ENCODE results near the gene GPR107.
A peak's percentile ranks its signal among the peaks of the same experiment; 100 is the strongest.

GPR107 gene

DNA sequence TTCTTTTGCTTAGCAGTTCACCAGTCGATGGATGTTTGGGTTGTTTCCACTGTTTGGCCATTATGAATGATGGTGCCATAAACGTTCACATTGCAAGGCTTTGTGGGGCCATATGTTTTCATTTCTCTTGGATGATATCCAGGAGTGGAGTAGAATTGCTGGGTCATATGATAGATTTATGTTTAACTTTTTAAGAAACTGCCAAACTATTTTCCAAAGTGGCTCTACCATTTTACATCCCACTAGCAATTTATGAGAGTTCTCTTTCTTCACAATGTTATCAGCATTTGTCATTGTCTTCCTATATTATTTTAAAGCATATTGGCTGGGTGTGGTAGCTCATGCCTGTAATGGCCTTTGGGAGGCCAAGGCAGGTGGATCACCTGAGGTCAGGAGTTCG, 5.2 kb downstream of the GPR107 start:
- no peak for DNase-seq

DNA sequence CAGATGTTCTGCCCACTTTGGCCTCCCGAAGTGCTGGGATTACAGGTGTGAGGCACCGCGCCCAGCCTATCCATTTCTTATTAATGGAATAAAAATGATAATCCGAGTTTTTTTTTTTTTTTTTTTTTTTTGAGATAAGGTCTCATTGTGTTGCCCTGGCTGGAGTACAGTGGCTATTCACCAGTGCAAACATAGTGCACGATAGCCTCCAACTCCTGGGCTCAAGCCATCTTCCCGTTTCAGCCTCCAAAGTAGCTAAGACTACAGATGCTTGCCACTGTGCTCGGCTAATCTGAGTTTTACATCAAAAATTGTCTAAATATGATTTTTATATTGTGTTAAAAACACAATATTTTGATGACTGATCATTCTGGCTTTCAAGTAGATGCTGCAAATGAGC, 6.6 kb downstream of the GPR107 start:
- DNase-seq: no peak

DNA sequence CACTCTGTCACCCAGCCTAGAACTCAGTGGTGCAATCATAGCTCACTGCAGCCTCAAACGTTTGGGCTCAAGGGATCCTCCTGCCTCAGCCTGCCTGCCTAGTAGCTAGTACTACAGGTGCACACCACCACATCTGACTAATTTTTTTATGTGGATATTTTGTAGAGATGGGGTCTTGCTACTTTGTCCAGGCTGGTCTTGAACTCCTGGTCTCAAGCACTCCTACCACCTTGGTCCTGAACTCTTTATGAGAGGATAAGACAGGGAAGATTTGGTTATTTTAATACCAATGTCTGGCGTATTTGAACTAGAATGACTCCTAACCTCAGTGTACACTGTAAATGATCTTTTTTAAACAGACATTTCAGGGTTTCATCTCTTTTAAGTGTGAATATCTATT, 9.0 kb downstream of the GPR107 start:
- no peak for DNase-seq

DNA sequence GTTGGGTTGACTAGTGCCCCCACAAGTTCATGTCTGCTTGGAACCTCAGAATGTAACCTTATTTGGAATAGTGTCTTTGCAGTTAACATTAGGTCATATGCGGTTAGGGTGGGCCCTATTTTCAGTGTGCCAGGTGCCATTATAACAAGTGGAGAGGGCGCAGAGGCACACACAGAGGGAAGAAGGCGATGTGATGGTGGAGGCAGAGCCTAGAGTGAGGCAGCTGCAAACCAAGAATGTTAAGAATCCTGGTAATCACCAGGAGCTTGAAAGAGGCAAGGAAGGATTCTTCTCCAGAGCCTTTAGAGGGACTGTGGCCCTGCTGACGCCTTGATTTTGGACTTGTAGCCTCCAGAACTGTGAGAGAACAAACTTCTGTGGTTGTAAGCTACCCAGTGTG, 10.9 kb downstream of the GPR107 start:
- DNase-seq: no peak

DNA sequence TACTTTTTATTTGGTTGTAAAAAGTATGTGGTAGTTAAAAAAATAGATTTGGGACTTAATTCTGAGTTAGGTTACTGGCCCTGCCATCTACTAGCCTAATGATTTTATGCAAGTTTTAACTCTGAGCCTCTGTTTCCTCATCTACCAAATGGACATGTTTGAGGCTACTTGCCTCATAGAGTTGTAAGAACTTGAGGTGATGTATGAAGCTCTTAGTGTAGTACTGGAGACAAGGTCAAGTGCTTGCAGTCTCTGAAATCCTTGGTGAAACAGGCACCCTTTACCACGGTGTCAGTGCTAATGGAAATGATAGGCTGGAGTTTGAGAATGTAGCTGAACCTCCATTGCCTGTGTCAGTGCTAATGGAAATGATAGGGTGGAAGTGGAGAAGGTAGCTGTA, 15.3 kb downstream of the GPR107 start:
- DNase-seq: no peak

DNA sequence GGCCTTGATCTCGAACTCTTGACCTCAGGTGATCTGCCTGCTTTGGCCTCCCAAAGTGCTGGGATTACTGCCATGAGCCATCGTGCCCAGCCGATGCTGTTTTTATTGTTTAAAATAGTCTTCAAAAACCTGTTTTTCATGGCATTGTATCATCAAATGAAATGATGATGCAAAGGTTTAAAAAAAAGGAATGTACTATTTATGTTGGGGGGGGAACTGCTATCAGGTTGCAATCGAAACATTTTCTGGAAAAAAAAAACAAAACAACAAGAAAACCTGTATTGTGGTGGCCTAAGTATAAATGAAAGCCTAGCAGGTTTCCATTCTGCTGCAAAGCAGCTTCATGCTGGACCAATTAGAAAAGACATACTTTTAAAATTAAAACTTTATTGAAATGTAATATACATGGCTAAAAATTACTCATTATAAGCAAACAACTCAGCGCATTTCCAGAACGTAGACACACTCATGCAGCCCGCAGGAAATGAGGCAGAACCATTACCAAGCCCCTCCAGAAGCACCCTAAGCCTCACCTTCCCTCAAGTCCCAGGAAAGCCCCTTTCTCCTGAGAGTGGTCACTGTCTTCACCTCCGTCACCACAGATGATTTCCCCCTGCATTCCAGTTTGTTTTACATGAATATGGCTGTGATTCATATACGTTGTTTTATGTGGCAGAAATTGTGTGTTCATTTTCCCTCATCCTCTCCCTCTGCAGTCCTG, 19.0 kb downstream of the GPR107 start:
- DNase-seq: no peak

DNA sequence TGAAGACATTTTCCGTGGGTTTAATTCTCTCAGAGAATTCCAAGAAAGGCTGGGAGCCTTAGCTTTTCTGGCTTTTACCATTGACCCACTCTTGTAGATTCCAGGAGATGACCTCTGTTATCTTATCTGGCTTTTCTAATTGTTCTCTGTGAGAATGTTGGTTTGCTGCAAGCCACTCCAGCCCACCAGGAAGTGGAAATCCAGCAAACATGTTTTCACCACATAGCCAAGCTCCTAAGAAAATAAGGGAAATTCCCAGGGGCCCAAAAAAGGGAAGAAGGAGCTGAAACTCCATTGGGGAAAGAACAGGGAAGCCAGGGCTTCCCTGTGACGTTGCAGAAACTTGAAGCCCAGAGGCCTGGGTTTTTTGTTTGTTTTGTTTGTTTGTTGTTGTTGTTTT, 19.7 kb downstream of the GPR107 start:
- no peak for DNase-seq

DNA sequence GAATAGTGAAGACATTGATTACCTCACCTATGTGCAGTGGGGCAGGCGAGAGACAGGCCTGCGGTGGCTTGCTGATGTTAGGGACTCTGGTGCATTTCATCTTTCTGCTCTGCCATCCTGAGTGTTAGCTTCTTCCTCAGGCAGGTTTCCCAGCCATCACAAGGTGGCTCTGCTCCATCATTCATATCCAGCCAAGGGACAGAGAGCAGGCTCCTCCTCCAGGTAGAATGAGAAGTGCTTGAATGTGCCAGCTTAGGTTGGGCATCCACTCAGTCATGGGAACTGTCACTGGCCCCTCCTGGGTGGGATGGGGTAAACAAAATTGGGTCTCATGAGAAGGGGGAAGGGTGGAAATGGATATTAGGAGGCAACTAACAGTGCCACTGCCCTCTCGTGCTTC, 24.8 kb downstream of the GPR107 start:
- DNase-seq: no peak

DNA sequence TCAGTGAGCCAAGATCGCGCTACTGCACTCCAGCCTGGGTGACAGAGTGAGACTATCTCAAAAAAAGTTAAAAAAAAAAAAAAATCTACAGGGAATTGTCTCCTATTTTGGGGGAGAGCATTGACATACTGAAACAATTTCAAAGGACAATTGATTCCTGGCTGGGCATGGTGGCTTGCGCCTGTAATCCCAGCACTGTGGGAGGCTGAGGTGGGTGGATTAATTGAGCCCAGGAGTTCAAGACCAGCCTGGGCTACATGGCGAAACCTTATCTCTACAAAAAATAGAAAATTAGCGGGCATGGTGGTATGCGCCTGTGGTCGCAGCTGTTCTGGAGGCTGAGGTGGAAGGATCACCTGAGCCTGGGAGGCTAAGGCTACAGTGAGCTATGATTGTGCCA, 30.6 kb downstream of the GPR107 start:
- no peak for DNase-seq

DNA sequence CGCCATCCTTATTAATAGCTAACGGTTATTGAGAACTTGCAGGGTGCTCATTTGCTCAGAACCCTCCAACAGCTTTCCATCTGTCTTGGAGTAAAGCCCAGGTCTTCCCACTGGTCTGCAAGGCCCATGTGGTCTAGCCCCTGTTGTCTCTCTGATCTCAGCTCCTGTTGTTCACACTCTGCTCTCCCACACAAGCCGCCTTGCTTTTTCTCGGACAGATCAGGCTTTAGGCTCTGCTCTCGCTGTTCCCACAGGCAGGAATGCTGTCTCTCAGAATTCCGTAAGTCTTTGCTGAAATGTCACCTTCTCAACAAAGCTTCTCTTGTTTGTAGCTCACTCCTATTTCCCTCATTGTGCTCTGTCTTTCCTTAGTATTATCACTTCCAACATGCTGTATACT, 34.3 kb downstream of the GPR107 start:
- no peak for DNase-seq

DNA sequence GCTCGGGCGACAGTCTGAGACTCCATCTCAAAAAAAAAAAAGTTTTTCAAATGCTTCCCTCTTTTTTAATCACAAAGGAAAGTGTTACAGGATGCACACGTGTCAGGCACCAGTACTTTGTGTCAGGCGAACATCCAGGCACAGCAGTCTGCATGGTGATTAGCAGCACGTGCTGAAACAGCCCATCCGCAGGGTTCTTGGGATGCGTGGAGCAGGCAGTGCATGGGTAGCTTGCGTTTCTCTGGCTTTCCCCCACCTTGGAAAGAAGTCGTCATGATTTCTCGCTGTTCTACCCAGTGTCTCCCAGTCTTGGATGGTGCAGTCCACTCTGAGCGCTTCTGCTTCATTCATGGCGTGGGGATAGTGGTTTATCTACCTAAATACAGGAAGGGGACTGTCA, 35.4 kb downstream of the GPR107 start:
- DNase-seq: no peak

DNA sequence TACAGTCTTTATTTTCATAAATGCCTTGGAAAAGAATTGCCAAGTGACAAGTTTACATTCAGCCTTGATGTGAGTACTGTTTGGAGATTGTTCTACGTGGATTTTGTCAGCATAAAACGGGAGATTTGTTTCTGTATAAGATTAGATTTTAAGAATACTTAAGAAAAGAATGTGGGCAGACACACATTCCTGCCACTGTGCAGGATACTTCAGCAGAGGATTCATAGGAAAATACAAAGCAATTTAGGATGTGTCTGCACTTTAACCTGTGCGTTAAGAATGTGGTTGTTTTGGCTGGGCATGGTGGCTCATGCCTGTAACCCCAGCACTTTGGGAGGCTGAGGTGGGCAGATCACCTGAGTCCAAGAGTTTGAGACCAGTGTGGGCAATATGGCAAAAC, 37.2 kb downstream of the GPR107 start:
- DNase-seq: no peak

DNA sequence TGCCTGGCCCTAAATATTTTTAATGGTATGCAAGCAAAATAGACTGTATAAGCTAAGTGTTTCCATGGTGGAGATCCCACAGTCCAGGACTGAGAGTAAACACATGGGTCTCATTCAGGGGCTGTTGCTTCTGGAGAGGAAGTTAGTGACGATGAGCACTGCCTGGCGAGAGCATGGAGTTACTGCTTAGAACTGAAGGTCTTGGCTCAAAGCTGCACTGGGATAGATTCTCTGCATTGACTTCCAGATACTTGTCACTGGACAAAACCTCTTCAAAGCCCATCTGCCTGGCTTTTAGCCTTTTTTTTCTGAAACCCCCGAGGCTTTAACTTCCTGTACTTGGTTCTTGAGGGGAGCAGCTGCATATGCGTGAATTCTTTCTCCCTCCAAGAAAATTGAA, 39.2 kb downstream of the GPR107 start:
- DNase-seq: no peak

DNA sequence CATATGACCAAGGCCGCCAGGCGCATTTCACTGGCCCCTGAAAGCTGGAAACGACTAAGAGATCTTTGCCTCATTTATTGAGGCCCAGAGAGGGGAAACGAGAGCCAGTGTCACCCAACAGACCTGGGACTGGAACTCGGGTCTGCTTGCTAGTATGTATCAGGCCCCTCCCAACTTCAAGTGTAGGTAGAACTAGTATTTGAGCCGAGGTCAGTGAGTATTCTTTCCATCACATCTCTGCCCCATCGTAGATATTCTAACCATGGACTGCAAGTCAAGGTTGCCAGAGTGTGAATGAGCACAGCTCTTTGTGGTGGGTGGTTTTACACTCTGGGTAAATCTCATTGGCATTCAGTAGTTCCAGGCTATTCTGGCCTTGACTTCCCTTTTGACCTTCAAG, 42.2 kb downstream of the GPR107 start:
- no peak for DNase-seq

DNA sequence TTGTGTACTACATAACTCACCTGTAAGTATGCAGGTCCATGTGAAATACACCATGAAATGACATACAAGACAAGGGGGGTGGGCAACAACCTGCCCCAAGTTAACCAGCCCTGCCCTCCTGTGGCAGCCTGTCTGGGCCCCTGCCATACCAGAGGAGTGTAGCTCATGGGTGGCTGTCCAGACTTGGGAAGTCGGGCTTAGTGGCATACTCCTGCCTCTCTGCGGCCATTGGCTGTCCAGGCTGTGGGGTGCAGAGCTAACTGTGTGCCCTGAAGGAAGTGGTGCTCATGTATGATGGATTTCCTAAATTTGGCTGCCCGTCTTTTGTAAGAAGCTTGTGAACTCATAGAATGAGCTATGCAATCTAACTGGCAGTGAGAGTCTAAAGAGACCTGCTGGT, 47.0 kb downstream of the GPR107 start:
- DNase-seq: no peak

DNA sequence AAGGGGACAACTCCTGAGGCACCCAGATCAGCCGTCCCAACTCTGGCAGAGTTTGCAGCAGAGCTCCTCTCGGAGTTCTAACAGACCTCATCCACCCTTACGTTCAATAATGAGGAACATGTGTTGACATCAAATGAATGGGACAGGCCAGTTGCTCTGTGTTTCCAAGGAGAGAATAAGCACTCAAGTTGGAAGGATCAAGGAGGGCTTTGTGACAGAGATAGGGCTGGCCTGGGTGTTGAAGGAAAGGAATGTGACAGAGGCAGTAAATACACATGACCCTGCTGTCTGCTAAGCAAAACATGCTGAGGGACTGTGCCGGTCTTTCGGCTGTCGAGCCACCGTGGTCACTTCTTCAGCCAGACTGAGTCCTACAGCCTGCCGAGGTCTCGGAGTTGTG, 48.2 kb downstream of the GPR107 start:
- no peak for DNase-seq

DNA sequence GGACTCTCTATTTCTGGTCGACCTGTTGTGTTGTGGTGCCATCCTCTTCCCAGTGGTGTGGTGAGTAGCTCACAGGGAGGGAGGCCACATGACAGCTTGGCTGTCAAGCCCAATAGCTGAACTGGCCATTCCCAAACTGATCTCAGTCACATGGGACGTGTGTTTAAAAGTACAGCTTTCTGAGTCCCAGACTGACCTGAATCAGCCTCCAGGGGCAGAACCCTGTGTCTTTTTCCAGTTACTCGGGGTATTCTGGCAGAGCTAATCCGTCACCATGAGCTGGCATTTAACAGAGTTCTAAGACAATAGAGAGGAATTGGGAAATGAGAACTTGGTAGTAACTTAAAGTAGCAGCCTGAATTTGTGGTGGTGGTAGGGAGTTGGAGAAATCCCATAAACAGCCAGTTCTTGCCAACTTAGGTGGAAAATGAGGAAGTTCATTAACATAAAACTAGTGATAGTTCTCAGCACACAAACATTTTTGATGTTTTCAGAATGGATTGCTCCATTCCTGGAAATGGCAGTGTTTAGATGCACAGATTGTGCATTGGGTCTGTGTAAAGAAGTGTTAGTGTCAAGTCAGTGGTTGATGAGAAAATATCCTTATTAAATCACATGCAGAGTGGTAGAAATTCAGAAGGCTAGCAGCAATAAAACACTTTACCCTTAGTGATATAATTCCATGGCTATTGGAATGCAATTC, 50.9 kb downstream of the GPR107 start:
- DNase-seq: no peak

DNA sequence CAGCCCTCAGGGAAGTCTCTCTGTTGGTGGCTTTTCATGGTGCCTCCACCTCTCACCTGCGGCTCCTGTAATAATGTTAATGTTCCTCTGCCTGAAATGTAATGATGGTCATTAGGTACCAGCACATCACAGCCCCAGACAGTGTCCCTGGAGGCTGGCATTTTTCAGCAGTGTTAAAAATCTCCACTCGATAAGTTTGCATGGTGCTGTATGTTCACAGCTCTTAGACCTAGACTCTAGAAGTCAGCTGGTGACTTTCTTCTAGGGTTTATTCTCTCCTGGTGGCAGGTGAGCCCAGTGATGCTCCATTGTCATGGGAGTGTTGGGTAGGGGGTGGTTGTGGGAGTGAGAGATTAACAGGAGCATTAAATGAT, 53.1 kb downstream of the GPR107 start:
- no peak for DNase-seq

DNA sequence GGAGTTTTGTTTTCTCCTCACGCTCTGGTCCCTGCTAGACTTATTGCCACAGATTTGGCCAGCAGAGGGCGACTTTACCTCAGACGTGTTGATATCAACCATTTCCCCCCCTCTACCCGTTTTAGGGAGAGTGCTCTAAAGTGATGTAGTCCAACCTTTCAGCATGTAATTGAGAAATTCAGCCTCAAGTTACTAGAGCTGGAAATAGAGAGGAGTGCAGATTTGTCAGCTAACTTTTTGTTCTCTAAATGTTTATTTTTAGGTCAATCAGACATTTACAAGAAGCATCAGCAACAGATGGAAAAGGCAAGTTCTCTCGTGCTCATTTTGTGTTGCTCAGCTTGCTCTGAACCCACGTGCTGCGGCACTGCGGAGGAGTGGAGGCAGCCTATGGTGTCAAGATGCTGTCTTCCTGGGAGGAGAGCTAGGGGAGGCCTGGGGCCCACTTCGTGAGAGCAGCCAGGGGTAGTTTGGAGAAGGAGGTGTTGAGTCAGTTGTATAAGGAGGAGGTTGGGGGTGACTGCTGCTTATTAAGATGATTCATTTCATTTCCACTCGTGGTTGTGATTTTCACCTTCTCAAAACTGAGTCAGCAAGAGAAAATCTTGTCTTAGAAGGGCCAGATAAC, 53.6 kb downstream of the GPR107 start:
- DNase-seq: no peak

DNA sequence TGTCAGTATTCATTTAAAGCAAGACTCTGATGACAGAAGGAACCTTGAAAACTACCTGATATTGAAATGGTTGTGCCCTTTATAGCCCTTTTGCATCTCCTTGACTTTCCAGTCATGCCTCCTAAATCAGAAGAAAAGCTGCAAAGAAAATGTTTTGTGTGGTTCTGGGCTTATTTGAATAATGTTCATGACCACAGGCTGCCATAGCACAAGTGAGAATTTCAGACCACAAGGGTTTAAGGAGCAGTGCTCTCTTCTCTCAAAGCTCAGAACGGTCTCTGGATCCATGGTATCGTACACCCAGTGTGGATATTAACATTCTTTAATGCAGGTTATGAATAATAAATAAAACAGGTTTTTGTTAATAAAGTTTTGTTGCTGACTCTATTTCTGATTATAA, 54.2 kb downstream of the GPR107 start:
- no peak for DNase-seq

DNA sequence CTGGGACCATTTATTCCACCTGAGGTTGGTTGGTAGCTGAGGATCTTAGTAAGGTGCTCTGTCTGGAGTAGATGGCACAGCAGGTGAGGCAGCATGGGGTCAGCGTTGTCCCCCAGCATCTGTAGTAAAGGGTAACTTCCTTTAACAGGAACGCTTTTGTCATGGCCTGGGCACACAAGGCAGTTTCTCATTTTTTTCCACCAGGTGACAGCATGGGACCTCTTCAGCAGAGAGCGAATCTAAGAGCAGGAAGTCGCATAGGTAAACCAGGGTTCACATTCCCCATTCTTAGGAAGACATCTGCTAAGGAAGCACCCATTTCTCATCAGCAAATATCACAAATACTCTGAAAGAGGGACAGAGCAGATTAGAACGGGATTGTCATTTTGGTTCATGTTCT, 56.5 kb downstream of the GPR107 start:
- DNase-seq: no peak

DNA sequence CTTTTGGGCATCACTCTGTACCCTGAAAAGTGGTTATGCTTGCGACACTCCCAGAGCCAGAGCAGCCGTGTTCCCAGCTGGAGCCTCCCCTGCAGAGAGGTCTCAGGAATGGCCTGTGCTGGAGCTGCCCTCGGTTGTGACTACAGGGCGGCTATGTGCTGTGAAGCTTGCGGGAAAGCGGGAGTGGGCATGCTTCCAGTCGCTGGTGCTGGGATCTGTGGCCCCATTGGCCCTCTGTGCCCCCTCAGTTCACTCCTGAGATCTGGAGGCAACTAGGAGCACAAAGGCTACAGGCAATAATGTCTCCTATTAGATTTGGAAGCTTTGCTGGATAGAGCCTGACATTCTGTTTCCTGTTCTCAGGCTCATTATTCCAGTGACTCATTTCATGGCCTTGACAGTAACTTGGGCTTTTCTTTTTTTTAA, 56.9 kb downstream of the GPR107 start:
- DNase-seq: no peak

DNA sequence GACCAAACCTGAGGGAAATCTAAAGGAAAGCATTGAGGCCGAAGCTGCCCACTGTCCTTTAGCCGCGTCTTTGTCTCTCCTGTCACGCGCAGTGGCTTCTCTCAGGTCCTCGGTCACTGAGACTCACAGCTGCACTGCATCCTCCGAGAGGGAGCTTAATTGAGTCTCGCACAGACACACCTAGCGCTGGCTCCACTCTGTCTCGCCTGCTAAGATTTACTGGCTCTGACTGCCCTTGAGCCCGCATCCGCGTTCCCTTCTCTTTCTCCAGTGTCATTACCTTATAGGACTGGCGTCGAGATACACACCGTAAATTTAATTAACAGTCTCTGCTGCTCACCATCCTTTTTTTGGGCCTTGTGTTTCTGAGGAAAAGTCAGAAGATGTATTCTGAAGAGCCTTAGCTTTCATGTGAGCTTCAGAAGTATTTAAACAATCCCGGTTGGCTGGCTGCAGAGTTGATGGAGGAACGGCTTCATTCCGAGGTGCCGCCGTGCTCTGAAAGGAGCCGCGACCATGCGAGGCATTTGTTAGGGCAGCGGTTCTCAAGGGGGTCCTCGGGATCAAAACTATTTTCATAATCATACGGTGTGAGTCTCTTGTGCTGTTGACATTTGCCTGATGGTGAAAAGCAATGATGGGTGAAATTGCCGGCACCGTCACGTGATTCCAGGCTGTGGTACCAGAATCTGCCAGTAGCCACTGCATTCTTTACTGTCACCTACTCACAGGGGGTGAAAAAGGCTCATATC, 58.3 kb downstream of the GPR107 start:
- DNase-seq: peak; percentile 30
